NCI-H226 (cell line): Measurements from ENCODE around the gene NRG3.
"Not testable (repeated sequence)": the region's sequence is repeated elsewhere in the genome, so short reads cannot be mapped to it uniquely, and the experiment has no call there.

ENCODE experiments used
- DNase-seq: peaks from one replicate; pipeline ENCODE4 v3.0.0-alpha.2; 2015

The NRG3 gene

DNA sequence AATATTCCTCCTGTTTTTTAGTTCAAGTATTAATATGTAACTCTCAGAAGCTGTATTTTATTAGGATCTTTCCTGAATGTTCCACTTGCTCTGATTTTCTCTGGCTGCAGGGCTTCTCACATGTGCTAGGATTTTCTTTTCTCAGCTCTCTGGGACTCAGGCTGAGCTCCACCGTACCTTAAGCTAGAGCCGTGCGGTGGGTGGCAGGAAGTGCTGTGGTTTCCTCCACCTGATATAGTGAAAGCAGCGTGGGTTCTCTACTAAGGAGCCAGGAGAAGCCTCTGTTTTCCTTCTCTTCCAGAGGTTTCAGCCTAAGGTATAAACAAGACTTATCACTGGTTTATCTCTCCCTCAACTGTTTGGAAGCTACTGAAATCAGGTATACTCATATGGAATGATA is 433.6 kb downstream of the NRG3 start:
- no peak for DNase-seq

DNA sequence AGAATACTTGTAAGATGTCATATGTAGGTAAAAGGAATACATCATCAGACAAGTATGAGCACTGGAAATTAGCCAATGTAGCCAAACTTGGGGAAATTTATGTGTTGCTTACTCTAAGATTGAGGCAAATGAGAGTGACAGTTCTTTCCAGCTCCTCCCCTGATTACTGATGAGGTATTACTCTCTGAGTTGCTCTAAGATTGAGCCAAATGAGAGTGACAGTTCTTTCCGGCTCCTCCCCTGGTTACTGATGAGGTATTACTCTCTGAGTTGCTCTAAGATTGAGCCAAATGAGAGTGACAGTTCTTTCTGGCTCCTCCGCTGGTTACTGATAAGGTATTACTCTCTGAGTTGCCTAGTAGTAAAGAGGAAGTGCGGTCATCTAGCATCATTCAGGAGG is 435.8 kb downstream of the NRG3 start:
- no peak for DNase-seq

DNA sequence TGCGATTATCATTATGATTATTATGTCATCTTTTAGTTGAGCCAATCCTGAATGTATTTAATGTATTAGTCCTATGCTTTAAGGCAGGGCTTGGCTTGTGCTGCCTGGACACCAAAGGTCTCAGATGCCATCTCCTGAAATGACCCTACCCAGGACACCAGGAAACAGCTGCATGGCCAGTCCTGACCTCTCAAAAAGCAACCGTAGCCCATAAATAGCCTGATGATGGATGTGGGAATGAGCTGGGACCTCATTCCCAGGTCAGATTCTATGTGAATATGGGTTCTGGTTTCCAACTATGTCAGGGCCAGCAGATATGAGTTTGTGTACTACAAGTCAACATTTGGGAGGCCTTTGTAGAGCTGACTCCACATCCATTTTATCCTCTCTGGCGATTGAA is 438.4 kb downstream of the NRG3 start:
- no peak for DNase-seq

GRCh38 chr10:82318534-82318933 is 443.5 kb downstream of the NRG3 start:
- no peak for DNase-seq

DNA sequence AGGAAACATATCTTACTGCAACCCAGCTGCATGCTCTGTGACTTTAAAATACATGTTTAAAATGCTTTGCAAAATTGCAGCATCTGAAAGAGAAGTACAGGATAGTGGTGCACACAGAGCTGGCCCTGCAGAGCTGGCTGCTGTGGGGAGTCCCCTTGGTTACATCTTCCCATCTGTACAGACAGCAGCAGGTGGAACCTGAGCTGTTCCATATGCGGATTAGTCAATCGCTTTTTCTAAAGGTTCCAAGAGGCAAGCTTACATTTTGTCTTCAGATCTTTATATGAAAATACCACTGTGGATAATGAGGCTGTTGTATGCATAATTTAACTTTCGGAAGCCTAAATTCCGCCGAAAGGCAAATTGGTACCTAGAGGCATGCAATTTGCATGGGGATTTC is 444.1 kb downstream of the NRG3 start:
- no peak for DNase-seq

DNA sequence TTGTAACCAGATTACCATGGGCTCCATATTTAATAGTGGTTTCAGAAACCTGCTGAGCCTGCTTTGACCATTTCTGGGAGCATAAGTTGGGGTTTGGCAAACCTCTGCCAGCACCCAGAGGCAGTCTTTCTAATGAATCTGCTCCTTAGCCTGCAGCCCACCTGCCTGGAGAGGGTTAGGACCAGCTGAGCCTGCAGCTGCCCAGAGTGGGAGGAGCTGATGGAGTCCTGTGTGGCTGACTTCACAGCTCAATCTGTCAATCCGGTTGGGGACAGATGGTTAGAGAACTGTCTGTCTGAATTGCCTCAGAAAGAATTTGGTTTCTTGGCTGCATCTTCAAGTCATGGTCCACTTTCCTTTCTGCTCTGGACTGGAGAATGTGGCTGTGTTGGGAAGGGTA is 444.6 kb downstream of the NRG3 start:
- no peak for DNase-seq

GRCh38 chr10:82321724-82322123 is 446.7 kb downstream of the NRG3 start:
- DNase-seq = no peak

DNA sequence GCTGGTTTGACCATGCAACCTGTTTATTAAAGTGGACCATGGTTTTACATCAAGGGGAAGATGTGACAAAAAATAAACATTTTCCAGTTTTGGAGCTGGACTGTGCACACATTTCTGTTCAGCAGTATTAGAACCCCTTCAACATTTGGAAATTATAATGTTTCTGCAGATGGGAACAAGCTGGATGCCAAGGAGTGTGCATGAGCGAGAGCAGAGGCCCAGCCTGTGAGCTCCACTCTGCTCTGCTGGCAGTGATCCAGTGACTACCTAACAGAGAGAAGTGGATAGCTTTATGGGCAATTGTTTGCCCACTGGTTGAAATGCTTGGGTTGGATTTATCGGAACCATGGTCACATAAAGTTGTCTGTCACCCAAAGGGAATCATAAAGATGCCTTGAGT is 456.7 kb downstream of the NRG3 start:
- DNase-seq = no peak

GRCh38 chr10:82335831-82336230 is 460.8 kb downstream of the NRG3 start:
- DNase-seq = no peak

DNA sequence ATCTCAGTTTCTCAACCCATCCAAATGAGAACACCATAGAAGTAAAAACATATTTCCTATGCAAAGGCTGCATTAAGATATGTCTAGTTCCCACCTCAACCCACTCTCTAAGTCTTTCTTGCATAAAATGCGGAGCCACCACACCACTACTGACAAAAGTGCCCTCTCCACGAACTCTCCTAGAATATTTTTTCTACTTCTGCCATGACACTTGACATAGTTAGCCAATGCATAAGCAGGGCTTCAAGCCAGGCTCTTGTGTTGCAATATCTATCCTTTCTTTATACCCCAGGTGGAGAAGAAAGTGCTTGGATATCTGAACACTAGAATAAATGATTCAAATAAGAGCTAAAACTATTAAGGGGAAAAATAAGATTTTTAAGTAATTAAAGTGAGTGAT is 465.2 kb downstream of the NRG3 start:
- DNase-seq = no peak

GRCh38 chr10:82349590-82349989 is 474.6 kb downstream of the NRG3 start:
- DNase-seq = not testable (repeated sequence)

DNA sequence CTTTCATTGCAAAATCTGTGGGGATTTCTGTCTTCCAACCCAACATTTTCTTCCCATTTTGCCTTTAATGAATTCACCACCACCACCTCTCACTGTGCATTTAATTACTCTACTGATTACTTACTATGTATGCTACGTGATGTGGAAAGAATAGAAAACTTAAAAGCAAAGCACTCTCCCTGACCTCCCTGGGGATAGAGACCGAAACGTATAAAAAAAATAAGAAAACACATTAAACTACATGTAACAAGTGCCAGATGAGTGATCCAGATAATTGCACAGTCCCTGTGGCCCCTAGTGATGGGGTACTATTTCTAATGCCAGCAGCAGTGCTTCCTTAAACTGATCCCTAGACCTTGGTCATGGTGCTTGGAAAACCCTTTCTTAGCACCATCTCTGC is 478.4 kb downstream of the NRG3 start:
- no peak for DNase-seq

- no peak for DNase-seq
Observed at GRCh38 chr10:82358486-82359099, 483.6 kb downstream of the NRG3 start.

GRCh38 chr10:82361256-82361655 is 486.3 kb downstream of the NRG3 start:
- no peak for DNase-seq

DNA sequence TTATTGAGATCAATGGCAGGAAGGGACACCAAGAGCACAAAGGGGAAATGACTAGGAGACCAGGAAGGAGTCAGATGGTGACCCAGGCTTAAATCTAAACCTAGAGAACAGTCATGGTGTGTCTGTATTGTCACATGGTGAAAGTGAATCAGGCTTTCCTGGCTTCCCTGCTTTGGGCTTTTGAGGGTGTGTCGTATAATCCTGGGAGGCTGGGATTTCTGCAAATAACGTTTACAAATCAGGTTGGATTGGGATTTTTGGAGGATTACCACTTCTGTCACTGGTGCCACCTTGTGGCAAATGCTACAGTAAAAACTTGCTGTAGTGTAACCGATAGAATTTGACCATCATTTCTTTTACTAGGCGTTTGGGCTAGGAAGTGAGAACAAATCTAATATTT is 502.6 kb downstream of the NRG3 start:
- no peak for DNase-seq

DNA sequence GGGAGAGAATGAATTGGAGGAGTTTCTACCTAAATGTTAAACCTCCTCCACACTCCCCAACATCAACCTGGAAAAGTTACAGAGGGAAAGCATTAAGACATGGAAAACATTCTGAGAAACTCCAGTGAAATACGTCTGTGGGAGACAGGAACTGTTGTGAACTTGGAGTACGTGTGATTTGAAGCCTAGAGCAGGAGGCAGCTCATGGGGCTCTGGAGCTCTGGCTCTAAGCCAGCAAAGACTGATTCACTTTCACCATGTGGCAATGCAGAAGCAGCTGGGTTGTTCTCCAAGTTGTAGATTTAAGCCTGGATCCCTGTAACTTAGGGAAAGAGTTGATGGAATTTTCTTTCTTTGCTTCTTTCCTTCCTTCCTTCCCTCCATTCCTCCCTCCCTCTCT is 503.2 kb downstream of the NRG3 start:
- DNase-seq = no peak

GRCh38 chr10:82383350-82383749 is 508.4 kb downstream of the NRG3 start:
- no peak for DNase-seq

DNA sequence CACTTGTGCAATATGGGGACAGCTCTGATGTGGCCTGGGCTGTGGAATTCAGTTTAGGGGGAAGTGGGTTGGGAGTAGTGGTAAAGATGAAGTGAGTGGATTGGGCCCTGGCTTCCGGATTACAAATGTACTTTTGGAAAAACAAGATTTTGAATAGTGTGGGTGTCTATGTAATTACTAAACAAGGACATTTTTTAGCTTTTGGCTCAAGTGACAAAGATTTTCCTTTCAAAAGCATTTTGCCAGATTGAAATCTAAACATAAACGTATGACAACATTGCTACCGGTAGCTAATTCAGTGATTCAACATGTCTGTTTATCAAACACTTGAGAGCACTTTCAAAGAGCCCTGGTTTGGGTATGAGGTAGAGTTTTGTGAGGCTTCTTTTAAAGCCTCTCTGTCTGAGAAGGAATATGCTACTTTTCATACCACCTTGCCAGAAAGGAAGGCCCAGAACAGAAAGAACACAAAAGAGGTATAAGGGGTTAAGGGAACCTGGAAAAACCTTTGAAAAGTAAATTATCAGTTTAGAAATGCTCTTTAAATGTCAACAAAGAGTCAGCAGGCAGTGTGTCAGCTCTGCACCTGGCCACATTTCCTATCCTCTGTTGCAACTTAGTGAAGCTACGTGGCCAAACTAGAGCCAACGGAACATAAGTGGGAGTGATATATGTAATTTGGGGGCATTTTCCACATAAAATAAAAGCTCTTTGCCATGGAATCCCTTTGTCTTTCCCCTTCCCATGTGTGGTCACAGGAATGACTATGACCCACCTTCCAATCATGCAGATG is 516.1 kb downstream of the NRG3 start:
- no peak for DNase-seq

GRCh38 chr10:82391971-82392370 is 517.0 kb downstream of the NRG3 start:
- DNase-seq = no peak

DNA sequence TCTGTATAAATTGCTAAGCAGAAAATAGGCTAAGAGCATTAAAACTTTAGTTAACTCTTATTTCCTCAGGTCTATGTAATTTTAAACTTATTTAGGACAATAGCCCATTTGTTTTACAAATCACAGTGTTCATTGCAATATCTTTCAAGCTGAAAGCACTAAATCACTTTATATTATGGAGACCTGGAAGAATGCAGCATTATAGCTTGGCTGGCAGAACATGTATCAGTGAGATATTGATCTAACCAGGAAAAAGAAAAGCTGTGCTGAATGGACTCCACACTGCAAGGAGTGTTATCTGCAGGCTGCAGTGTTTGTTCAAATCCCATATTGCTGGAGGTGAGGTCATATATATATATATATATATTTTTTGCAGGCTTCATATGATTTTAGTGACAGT is 517.5 kb downstream of the NRG3 start:
- no peak for DNase-seq

DNA sequence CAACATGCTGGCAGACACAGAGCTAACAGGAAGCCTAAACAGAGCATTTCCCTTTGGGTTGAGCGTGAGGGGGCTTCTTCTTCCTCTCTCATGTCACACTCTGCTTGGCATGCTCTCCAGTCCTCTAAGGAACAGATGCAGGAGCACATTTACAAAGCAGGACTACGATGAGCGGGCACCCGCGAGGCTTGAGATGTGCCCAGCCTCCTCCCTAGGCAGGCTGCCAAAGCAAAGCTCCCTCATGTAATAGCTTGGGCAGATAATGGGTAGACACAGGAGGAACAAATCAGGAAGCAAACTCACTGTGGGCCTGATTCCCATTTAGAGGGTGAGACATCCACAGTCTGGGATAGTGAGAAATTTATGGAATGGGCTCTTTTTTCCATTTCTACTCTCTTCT is 519.1 kb downstream of the NRG3 start:
- no peak for DNase-seq

GRCh38 chr10:82394987-82395386 is 520.0 kb downstream of the NRG3 start:
- DNase-seq = no peak

- no peak for DNase-seq
Observed at GRCh38 chr10:82396886-82397285, 521.9 kb downstream of the NRG3 start.

DNA sequence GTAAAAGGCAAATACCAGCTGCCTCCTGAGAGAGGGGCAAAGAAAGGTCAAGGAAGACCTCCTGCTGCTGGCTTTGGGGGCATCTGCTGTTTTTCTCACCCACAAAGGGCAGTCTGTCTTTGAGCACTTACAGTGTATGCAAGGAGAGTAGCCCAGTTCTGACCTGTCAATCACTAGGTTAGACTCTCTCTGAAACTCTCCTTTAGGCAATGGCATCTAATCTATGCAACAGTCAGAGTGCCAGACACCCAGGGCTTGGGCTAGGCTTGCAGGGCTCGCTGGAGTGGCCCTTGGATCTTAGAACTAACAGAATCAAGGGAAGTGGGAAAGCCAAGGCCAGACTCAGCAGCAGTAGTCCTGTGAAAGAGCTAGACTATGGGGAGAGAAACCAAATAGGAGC is 522.9 kb downstream of the NRG3 start:
- DNase-seq = no peak

- DNase-seq = no peak
Observed at GRCh38 chr10:82399850-82400249, 524.9 kb downstream of the NRG3 start.
